HG03280 (cell line): Measurements from ENCODE around the gene PFKFB3.
"Not testable (repeated sequence)": the region's sequence is repeated elsewhere in the genome, so short reads cannot be mapped to it uniquely, and the experiment has no call there.

ENCODE experiments used
- ATAC-seq: cut with Tn5 transposase; IDR thresholded peaks from one replicate; pipeline ENCODE4 v1.9.1; 2021; ENCODE audit warnings: mild to moderate bottlenecking, moderate library complexity; ENCODE audit not compliant: unreplicated experiment

Gene PFKFB3

GRCh38 chr10:6177880-6178281 lies 24.9 kb upstream of the PFKFB3 start:
- no peak for ATAC-seq

GRCh38 chr10:6178581-6178980 lies 24.2 kb upstream of the PFKFB3 start:
- no peak for ATAC-seq

- ATAC-seq = no peak
Observed at GRCh38 chr10:6179078-6179477, 23.7 kb upstream of the PFKFB3 start.

GRCh38 chr10:6180480-6181110 lies 22.1 kb upstream of the PFKFB3 start:
- ATAC-seq = no peak

- ATAC-seq = no peak
Observed at GRCh38 chr10:6181249-6181648, 21.5 kb upstream of the PFKFB3 start.

GRCh38 chr10:6182454-6183098 lies 20.2 kb upstream of the PFKFB3 start:
- ATAC-seq = no peak

- ATAC-seq = no peak
Observed at GRCh38 chr10:6185039-6185716, 17.6 kb upstream of the PFKFB3 start.

GRCh38 chr10:6186894-6187256 lies 15.9 kb upstream of the PFKFB3 start:
- no peak for ATAC-seq

- ATAC-seq = no peak
Observed at GRCh38 chr10:6187278-6187677, 15.5 kb upstream of the PFKFB3 start.

GRCh38 chr10:6190033-6190432 lies 12.7 kb upstream of the PFKFB3 start:
- ATAC-seq = not testable (repeated sequence)

- ATAC-seq = no peak
Observed at GRCh38 chr10:6191147-6191546, 11.6 kb upstream of the PFKFB3 start.

GRCh38 chr10:6191569-6191968 lies 11.2 kb upstream of the PFKFB3 start:
- no peak for ATAC-seq

GRCh38 chr10:6193342-6193741 lies 9.4 kb upstream of the PFKFB3 start:
- not testable (repeated sequence) for ATAC-seq

GRCh38 chr10:6194311-6194710 lies 8.4 kb upstream of the PFKFB3 start:
- no peak for ATAC-seq

- no peak for ATAC-seq
Observed at GRCh38 chr10:6195376-6195775, 7.4 kb upstream of the PFKFB3 start.

- no peak for ATAC-seq
Observed at GRCh38 chr10:6195846-6196245, 6.9 kb upstream of the PFKFB3 start.

- ATAC-seq = not testable (repeated sequence)
Observed at GRCh38 chr10:6196524-6196923, 6.2 kb upstream of the PFKFB3 start.

- no peak for ATAC-seq
Observed at GRCh38 chr10:6197321-6197720, 5.4 kb upstream of the PFKFB3 start.

GRCh38 chr10:6198171-6198570 lies 4.6 kb upstream of the PFKFB3 start:
- no peak for ATAC-seq

GRCh38 chr10:6199131-6199733 lies 3.5 kb upstream of the PFKFB3 start:
- no peak for ATAC-seq

- no peak for ATAC-seq
Observed at GRCh38 chr10:6200440-6200733, 2.3 kb upstream of the PFKFB3 start.
